K562 (cell line): ENCODE data around the gene PDZD2. TPM values are rescaled to one million over a fixed set of nuclear protein-coding genes. Genes with fewer than 3 reads are reported as not detected.

Experiments used
- ATAC-seq: fragments of 200-7000 bp; cut with Tn5 transposase; 3 replicates; pipeline ENCODE4 v1.9.1; 2020; ENCODE audit warnings: moderate library complexity
- BruUV-seq: library from RNA; stranded (reverse); fragments of 400-500 nt; replicated peaks from 2 replicates; lab custom pipeline; 2021; lab: Mats Ljungman, UMichigan
- CTCF ChIA-PET: fragments of 300-600 bp; formaldehyde crosslinking; extraction: SDS; loops from one replicate; lab custom pipeline; 2021; ENCODE audit warnings: low intra/inter-chr PET ratio; lab: Yijun Ruan, JAX
- POLR2A ChIA-PET: fragments of 300-600, 350-650 bp; sonication (Branson Sonifier 250); formaldehyde crosslinking; extraction: SDS; loops from one replicate; lab custom pipeline; 2021; ENCODE audit warnings: antibody characterized with exemption, inconsistent platforms; lab: Yijun Ruan, JAX
- DNase-seq, 4 experiments: peaks; one replicate each; pipeline versions ENCODE4 v3.0.0 to v3.0.0-alpha.2; 2011 to 2018; ENCODE audit warnings: low spot score in 3 of 4, mixed read lengths in 3 of 4; ENCODE audit errors: extremely low read depth in 1 of 4
- FAIRE-seq: peaks from 2 replicates; lab custom pipeline; 2011; peaks lifted over from hg19 to GRCh38; lab: Jason Lieb, UNC
- H2AFZ ChIP-seq: 2 replicates; pipeline ENCODE4 v1.6.0; 2011; ENCODE audit warnings: low read depth, low read length, control low read depth, inconsistent platforms
- H3K27ac ChIP-seq: fragments of 200-600 bp; 3 replicates; pipeline ENCODE4 v1.8.0; 2011; ENCODE audit warnings: low read depth, mild to moderate bottlenecking, control low read depth, inconsistent platforms, low read length, moderate library complexity, mixed read lengths; ENCODE audit errors: extremely low read depth
- H3K27me3 ChIP-seq, 2 experiments: fragments of 300-600 bp in 1 of 2; 2 replicates in 1 of 2; 3 replicates in 1 of 2; pipeline versions ENCODE4 v1.6.0 to v1.8.0; 2011; ENCODE audit warnings: inconsistent platforms in 2 of 2, low read length in 2 of 2, mild to moderate bottlenecking in 1 of 2, mixed read lengths in 1 of 2, moderate library complexity in 1 of 2; ENCODE audit not compliant: control insufficient read depth in 2 of 2, insufficient read depth in 2 of 2
- H3K36me3 ChIP-seq: fragments of 300-600 bp; 3 replicates; pipeline ENCODE4 v1.8.0; 2011; ENCODE audit warnings: mild to moderate bottlenecking, low read length, inconsistent platforms; ENCODE audit not compliant: control insufficient read depth, insufficient read depth
- H3K4me1 ChIP-seq, 2 experiments: fragments of 200-600 bp in 1 of 2; replicated peaks in 1 of 2; 2 replicates in 1 of 2; 3 replicates in 1 of 2; pipeline versions ENCODE4 v1.5.1 to v1.8.0; 2011; ENCODE audit warnings: inconsistent platforms in 2 of 2, low read length in 2 of 2, mild to moderate bottlenecking in 1 of 2, mixed read lengths in 1 of 2, moderate library complexity in 1 of 2; ENCODE audit not compliant: control insufficient read depth in 2 of 2, insufficient read depth in 2 of 2
- H3K4me2 ChIP-seq: 2 replicates; pipeline ENCODE4 v1.6.1; 2011; ENCODE audit warnings: low read length, control low read depth, inconsistent platforms, mixed read lengths; ENCODE audit not compliant: insufficient read depth
- H3K4me3 ChIP-seq: fragments of 200-600 bp; sonication (generic), shearing (Covaris generic); 2 replicates; pipeline ENCODE4 v1.5.1; 2016; ENCODE audit warnings: control low read depth, inconsistent platforms
- H3K79me2 ChIP-seq: fragments of 200-600 bp; 3 replicates; pipeline ENCODE4 v1.8.0; 2011; ENCODE audit warnings: low read length, inconsistent platforms; ENCODE audit not compliant: control insufficient read depth, insufficient read depth
- H3K9ac ChIP-seq, 2 experiments: 2 replicates each; pipeline versions ENCODE4 v1.6.0 to v1.6.1; 2011; ENCODE audit warnings: low read depth in 2 of 2, low read length in 2 of 2, control low read depth in 1 of 2, inconsistent platforms in 1 of 2, mild to moderate bottlenecking in 1 of 2, mixed read lengths in 1 of 2; ENCODE audit not compliant: insufficient read depth in 1 of 2
- H3K9me1 ChIP-seq: one replicate; pipeline ENCODE4 v1.6.0; 2011; ENCODE audit warnings: inconsistent platforms, mild to moderate bottlenecking, low read length, moderate library complexity; ENCODE audit not compliant: control insufficient read depth, insufficient read depth
- H3K9me3 ChIP-seq: replicated peaks from 2 replicates; pipeline ENCODE4 v1.5.1; 2011; ENCODE audit warnings: low read depth, low read length, inconsistent platforms; ENCODE audit not compliant: control insufficient read depth, insufficient read depth
- H4K20me1 ChIP-seq: replicated peaks from 2 replicates; pipeline ENCODE4 v1.6.1; 2011; ENCODE audit warnings: low read length, inconsistent platforms, mixed read lengths; ENCODE audit not compliant: control insufficient read depth, insufficient read depth
- FOXA3 ChIP-seq, 2 experiments: fragments of 450-650 bp in 1 of 2; sonication (generic) in 1 of 2; formaldehyde crosslinking; IDR thresholded peaks in 1 of 2; conservative IDR thresholded peaks in 1 of 2; 2 replicates each; pipeline versions ENCODE4 v1.4.0 to v1.8.0; 2020 to 2022; ENCODE audit warnings: mild to moderate bottlenecking in 2 of 2, missing genetic modification reagents in 1 of 2
- POLR3G ChIP-seq: IDR thresholded peaks from 2 replicates; pipeline ENCODE4 v1.6.1; 2011; ENCODE audit not compliant: insufficient read length, insufficient replicate concordance; ENCODE audit errors: extremely low read depth
- RBM34 ChIP-seq: fragments of 200-400 bp; formaldehyde crosslinking; IDR thresholded peaks from 2 replicates; pipeline ENCODE4 v1.6.1; 2018; ENCODE audit warnings: low read length, borderline replicate concordance; ENCODE audit not compliant: insufficient read depth
- XRCC4 ChIP-seq: IDR thresholded peaks from one replicate; pipeline ENCODE4 v1.6.1; 2011; ENCODE audit not compliant: insufficient read depth, insufficient read length; ENCODE audit errors: extremely low read depth
- WGBS: fragments of 100-300 bp; shearing (Covaris generic); methylation state at CpG from one replicate; pipeline ENCODE4 v1.1.6; 2016; ENCODE audit warnings: low coverage, mixed read lengths; ENCODE audit not compliant: insufficient coverage; ENCODE audit errors: missing lambda C conversion rate; 5-methylcytosine and 5-hydroxymethylcytosine counted together
- in situ Hi-C: fragments of 300-500 bp; cut with MboI; formaldehyde crosslinking; loops from 4 replicates; pipeline ENCODE4 v1.15.0; 2018; ENCODE audit warnings: inconsistent platforms, mixed read lengths
- intact Hi-C: fragments of 100-400 bp; cut with micrococcal nuclease; formaldehyde crosslinking; loops from 2 replicates; pipeline ENCODE4 v1.14.2; 2022
- polyA plus RNA-seq, 8 experiments: library from polyadenylated mRNA; depleted of rRNA in 4 of 8; stranded (reverse) in 5 of 8; unstranded in 3 of 8; fragments of >200 nt; fragmentation: Nextera tagmentation in 2 of 8; fragmentation: Illumina TruSeq in 1 of 8; extraction: Ambion mirVana in 2 of 8; extraction: Trizol in 1 of 8; gene quantifications; 2 replicates each; pipeline versions ENCODE4 v1.2.1 to v1.2.3, GENCODE V29; 2011 to 2014; ENCODE audit warnings: inconsistent platforms in 1 of 8, missing spikeins in 1 of 8
- total RNA-seq, 7 experiments: library from RNA; depleted of rRNA in 6 of 7; stranded (reverse); fragments of >200 nt in 6 of 7; fragmentation: Illumina TruSeq in 2 of 7; extraction: Trizol in 2 of 7; gene quantifications; 2 replicates each; pipeline versions ENCODE4 v1.2.1 to v1.2.3, GENCODE V29; 2011 to 2021; ENCODE audit warnings: low replicate concordance in 1 of 7
- TF ChIP-seq, protein P1 (sequence below): fragments of 450-650 bp; IDR thresholded peaks from 2 replicates; pipeline ENCODE4 v1.6.1; 2016
- TF ChIP-seq, protein P2 (sequence below): fragments of 250-450 bp; sonication (Bioruptor Pico); IDR thresholded peaks from 2 replicates; pipeline ENCODE4 v1.5.0; 2021; ENCODE audit warnings: mild to moderate bottlenecking, moderate library complexity

Gene PDZD2
- total and polyA plus RNA-seq, 9 of the 15 experiments (the other 6 are each of a cell fraction or from before 2014, with no cell fraction given): 0.02 to 0.08 (median 0.04) TPM; not detected in 6

DNA sequence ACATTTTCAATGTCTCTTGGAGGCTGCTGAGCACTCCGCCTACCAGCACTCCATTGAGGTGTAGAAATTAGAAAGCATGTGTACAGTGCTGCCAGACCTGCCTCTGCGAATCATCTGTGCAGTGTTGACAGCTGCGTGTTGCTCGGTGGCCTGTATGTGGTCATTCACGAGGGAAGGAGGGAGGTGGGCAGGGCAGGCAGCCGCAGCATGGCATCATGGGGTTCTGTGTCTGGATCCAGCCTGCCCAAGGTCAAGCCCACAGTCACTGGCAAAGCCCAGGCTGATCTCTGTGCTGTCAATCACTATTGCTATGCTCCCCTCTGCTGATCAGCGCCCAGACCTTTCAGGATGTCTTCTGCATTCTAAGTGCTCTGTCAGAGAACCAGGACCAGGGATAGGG lies 8.0 kb upstream of the PDZD2 start:
- ATAC-seq (no peak; the same call in 2 of the 3 replicates), DNase-seq (no peak), FAIRE-seq (no peak)
- Histone ChIP-seq H3K79me2 (no peaks in the 10 kb centered on the region), H4K20me1 (no peaks in the 10 kb centered on the region; the same call in 1 of the 2 replicates), H3K4me1 (no peaks in the 10 kb centered on the region), H3K4me2 (no peak overlapping the region), H2AFZ (no peak overlapping the region), H3K9me3 (no peaks in the 10 kb centered on the region), H3K9me1 (no peaks in the 10 kb centered on the region), H3K4me3 (no peak overlapping the region), H3K27me3 (peaks cover 0 to 5% of the 10 kb centered on the region in 2 experiments; a peak in 3 of 5 replicates), H3K27ac (no peak overlapping the region), H3K36me3 (no peaks in the 10 kb centered on the region), H3K9ac (no peak overlapping the region)
- intact Hi-C loops (no loop called here), in situ Hi-C loops (no loop called here)
- WGBS: 0% methylated on average over 7 of the region's 7 CpGs
- TF ChIP-seq, protein P1, sequence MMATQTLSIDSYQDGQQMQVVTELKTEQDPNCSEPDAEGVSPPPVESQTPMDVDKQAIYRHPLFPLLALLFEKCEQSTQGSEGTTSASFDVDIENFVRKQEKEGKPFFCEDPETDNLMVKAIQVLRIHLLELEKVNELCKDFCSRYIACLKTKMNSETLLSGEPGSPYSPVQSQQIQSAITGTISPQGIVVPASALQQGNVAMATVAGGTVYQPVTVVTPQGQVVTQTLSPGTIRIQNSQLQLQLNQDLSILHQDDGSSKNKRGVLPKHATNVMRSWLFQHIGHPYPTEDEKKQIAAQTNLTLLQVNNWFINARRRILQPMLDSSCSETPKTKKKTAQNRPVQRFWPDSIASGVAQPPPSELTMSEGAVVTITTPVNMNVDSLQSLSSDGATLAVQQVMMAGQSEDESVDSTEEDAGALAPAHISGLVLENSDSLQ: 0 out of 2 replicates have a peak, but pooled peaks have one; percentile 10
- TF ChIP-seq, protein P2, sequence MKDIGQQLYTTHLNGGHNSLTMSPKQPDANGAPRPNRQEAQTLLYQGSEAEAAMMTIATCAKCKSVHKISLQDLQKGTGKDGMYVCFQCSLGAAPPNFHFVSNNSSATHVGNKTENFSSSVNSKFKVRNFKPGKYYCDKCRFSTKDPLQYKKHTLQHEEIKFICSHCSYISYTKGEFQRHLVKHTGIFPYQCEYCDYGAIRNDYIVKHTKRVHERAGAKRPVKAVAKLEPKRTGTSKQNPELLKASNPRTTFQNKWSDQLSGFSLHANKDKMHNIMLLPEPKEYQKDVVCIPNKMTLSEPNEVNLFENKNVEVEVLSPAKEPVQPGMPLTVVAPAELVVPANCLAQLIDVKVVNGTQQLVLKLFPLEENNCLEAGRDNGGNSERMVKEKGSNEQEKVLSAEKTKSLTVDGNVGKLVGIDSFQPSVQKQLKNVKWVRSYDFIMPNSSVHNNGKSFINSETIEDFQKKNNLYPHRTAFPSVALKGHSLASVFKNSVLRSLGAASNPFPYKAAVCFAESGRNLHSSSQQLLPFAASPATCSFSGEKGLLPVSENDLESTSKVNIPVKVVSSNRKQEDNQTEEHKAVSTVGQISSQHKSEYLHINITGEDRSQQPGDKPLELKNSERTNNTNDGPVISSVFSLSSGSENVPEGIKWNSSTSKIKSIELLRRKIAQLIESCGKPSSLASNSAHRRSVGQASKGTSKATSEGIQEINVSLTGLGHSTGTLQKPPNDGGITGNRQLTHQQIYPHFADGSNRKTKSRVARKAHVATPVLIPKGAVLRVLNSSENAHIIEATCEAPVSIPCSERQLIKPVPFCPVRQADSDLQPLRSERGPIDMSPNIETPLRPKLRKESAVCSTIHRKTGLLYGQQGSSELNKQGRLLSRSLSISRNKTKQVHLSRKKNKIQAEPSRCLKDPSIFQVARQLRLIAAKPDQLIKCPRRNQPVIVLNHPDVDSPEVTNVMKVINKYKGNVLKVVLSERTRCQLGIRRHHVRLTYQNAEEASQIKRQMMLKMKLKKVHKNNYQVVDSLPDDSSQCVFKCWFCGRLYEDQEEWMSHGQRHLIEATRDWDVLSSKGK: no peak
- TF ChIP-seq FOXA3 (CRISPR knock-in tag; conservative IDR thresholded peaks at IDR 0.05 in 1 of 2, IDR thresholded peaks at IDR 0.05 in 1 of 2) (no peak), RBM34 (no peak), XRCC4 (no peak), POLR3G (no peak)
- no TSS peak for BruUV-seq
- ChIA-PET POLR2A (no interaction called here), CTCF (no interaction called here)
